H7 (cell line): Measurements from ENCODE around the gene FSTL1. TPM values are rescaled to one million over a fixed set of nuclear protein-coding genes. Genes with fewer than 3 reads are reported as not detected.

Experiments
- DNase-seq: peaks from one replicate; pipeline ENCODE4 v3.0.0; 2012
- H3K27me3 ChIP-seq: 2 replicates; pipeline ENCODE4 v1.6.0; 2011; ENCODE audit warnings: mild to moderate bottlenecking, low read length; ENCODE audit not compliant: control insufficient read depth, insufficient read depth
- H3K36me3 ChIP-seq: replicated peaks from 2 replicates; pipeline ENCODE4 v1.5.1; 2011; ENCODE audit warnings: low read length; ENCODE audit not compliant: control insufficient read depth, insufficient read depth
- H3K4me3 ChIP-seq: 2 replicates; pipeline ENCODE4 v1.5.1; 2011; ENCODE audit warnings: low read depth, mild to moderate bottlenecking, control low read depth, low read length, moderate library complexity; ENCODE audit not compliant: insufficient read depth
- total RNA-seq: library from RNA; depleted of rRNA; stranded (reverse); fragments of >200 nt; shearing (Covaris generic); gene quantifications from 2 replicates; pipeline ENCODE4 v1.2.3, GENCODE V29; 2014; rRNA removed

FSTL1 gene
- total RNA-seq, 1 experiment from 2014 or later, result 318 TPM

DNA sequence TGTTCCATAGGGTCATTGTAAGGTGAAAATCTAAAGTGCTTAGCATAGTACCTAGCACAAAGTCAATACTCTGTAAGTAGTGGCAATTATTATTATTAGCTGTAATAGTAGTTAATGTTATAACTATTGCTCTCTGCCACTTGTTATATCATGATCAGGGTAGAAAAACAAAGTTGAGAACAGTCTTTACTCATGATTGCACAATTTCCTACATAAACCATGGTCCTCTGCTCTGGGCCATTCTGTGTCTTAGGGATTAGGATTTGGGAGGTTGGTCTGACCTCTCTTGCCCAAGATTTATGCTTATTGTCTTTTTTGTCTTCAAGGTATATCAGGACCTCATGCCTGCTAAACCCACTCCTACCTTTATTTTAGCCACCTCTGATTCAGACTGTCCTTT lies 97.3 kb downstream of the FSTL1 start:
- DNase-seq, result no peak
- Histone ChIP-seq H3K36me3 (no peaks in the 10 kb centered on the region), H3K4me3 (no peak overlapping the region), H3K27me3 (no peaks in the 10 kb centered on the region)

DNA sequence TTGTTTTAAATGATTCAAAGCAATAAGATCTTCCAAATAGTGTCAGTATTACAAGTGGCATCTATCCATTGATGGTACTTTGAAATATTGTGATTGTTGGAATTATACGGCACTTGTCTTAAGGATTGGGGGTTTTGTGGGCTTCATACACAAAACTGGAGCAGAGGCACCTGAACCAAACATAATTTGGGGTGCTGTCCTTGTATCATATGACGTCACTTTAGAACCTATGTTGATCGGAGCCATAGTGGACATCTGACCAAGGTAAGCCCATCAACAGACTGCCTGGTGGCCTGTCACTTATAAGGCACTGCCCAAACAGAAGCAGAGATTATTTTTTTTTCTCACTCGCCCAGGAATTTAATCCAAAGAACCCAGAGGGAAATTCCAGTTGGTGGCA lies 98.8 kb downstream of the FSTL1 start:
- no peak for DNase-seq
- H3K27me3 ChIP-seq, result no peaks in the 10 kb centered on the region
- no peaks in the 10 kb centered on the region for H3K36me3 ChIP-seq
- H3K4me3 ChIP-seq, result no peak overlapping the region

DNA sequence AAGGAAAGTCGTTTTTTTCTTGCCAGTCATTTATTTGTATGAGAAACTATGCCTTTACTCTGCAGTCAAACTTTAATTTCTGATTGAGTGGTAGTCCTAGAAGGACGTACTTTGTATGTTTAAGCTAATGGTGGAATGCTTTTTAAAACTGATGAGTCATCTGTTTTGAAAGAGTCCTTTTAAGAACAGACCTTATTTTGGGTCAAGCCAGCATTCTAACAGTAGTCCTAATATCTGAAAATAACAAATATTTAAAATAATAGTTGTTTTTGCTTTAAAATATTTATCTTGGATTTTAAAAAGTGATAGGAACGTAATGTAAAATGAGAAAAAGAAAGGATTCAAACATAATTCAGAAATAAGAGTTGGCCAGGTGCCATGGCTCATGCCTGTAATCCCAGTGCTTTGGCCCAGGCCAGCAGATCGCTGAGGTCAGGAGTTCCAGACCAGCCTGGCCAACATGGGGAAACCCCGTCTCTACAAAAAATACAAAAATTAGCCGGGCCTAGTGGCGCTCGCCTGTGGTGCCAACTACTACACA lies 100.3 kb downstream of the FSTL1 start:
- no peak overlapping the region for H3K4me3 ChIP-seq
- no peaks in the 10 kb centered on the region for H3K27me3 ChIP-seq
- DNase-seq, result no peak
- no peaks in the 10 kb centered on the region for H3K36me3 ChIP-seq

DNA sequence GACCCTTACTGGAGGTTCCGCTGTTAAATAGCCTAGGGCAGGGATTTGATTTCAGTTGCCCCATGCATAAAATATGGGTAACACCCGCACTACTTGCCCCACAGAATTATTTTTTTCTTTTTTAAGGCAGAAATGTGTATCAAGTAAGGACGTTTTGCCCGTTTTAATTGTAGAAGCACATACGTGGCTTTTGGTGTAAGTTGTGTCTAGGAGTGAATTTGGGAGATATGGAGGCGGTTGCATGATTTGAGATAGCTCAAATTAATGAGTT lies 101.0 kb downstream of the FSTL1 start:
- H3K27me3 ChIP-seq, result no peaks in the 10 kb centered on the region
- no peak for DNase-seq
- no peaks in the 10 kb centered on the region for H3K36me3 ChIP-seq
- peak overlapping the region; percentile 90 for H3K4me3 ChIP-seq

DNA sequence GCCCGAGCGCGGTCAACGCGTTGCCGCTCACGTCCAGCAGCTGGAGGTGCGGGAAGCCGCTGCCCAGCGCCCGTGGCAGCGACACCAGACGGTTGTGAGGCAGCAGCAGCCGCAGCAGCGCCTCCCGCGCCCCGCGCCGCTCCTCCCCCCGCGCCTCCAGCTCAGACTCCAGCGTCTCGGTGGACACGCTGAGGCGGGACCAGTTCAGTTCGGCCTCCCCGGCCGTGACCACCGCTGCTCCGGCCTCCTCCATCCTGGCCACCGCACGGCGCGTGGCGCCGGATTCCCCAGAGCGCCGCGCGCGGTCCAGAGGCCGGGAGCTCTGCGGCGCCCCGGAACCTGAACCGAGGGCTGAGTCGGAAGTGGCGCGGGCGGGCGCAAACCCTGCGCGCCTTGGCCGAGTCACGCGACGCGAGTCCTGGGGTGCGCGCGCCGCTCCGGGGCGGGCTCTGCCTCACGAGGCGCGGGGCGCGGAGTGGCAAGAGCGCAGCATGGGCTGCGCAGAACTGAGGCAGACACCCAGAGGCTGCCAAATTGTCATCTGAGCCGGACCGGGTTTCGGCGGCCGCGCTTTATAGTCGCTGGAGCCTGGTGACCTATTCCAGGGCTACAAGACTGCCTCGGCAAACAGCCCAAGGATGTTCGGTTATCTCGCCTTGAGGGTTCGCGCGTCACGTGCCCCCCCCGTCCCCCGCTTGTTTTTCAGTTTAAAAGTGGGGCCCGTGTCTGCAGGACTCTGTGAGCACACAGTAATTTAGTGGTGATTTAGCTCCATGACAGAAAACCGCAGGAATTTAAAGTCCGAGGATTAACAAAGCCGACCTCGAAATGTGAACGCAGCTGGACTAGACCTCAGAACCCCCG lies 101.6 kb downstream of the FSTL1 start, which contains the start of gene LRRC58:
Gene LRRC58 (minus strand): TSS at position 364 of the 864 bp plus-strand sequence. CDS start 111 bp downstream, at position 253.
- no peaks in the 10 kb centered on the region for H3K36me3 ChIP-seq

DNA sequence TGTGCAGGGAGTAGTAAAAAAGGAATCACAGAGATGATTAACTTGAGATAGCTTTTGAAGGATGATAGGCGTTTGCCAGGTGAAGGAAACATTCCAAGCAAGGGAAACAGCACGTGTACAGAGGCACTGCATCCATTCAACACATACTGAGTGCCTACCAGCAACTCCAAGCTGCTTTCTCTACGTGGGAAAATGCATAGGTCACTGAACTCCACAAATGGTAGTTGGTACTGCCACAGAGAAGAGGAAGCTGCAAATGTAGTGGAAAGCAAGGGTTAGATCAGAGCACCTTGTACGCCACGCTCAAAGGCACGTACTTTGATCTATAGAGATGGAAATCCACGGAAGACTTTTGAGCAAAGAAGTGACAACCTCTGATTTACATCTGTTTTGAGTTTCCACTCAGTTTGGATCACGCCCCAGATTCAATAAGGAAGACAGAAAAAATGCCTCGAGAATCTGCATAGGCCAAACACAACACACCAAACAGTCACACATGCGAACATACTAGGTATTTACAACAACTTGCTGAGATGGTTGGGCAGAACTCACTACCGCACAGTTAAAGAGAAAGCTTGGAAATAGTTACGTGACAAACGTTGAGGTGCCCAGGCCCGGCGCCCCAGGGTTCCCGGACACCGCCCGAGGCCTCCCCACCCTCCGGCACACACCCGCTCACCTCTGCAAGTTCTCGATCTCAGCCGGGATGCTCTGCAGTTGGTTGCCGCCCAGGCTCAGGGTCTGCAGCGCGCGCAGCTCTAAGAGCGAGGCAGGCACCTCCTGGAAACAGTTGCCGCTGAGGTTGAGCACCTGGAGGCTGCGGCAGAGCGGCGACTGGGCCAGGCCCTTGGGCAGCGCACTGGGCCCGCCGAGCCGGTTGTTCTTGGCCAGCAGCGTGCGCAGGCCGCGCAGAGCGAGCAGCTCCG lies 102.5 kb downstream of the FSTL1 start:
- peak; percentile 85 for DNase-seq
- no peaks in the 10 kb centered on the region for H3K36me3 ChIP-seq
- no peaks in the 10 kb centered on the region for H3K27me3 ChIP-seq
- H3K4me3 ChIP-seq, result peak overlapping the region; percentile 90

More for the DNA sequence above, 101.6 kb downstream of the FSTL1 start, which contains the start of gene LRRC58:
- H3K27me3 ChIP-seq, result no peaks in the 10 kb centered on the region
- peak within 1 kb of the TSS; percentile 90 for H3K4me3 ChIP-seq
- DNase-seq, result peak; percentile 88

DNA sequence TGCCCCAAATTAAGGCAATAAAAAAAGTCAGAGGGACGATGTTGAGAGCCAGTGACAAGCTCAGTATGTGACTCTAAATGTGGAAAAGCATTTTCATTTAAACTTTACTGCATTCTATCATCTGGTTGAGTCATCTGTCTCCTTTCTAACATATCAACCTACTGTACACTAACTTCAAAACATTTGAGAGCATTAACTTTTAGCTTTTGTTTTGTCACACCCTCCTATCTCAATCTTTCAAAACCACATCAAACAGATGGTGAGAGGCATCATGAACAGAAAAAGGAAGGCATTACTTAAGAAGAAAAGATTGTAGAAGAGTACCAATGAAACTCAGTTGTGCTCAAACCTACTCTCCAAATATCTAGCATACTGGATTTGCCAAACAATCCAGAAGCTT lies 106.4 kb downstream of the FSTL1 start:
- no peaks in the 10 kb centered on the region for H3K27me3 ChIP-seq
- no peak overlapping the region for H3K4me3 ChIP-seq
- no peaks in the 10 kb centered on the region for H3K36me3 ChIP-seq
- DNase-seq, result no peak

Other genes starting within 250 kb of the FSTL1 start
- gene GPR156, start 165.8 kb downstream of the FSTL1 start, total RNA-seq, result 0.55 and 1.2 TPM in 2 replicates
- gene LRRC58, start 101.6 kb downstream of the FSTL1 start, total RNA-seq, result 16.6 and 25.0 TPM in 2 replicates
- 247 and 262 TPM in 2 replicates for gene NDUFB4, start 145.3 kb upstream of the FSTL1 start, total RNA-seq
- gene HGD, start 231.2 kb upstream of the FSTL1 start, total RNA-seq, result 0.18 and 1.4 TPM in 2 replicates